Measurements from ENCODE around the gene FAM228B.

- TF ChIP-seq POLR2A (IDR thresholded peaks at IDR 0.05) (no peak), CTCF (IDR thresholded peaks at IDR 0.05) (no peak)
Measured at GRCh38 chr2:24075259-24075658, 48.0 kb upstream of the FAM228B start.
